ENCODE results near the gene CDHR2. TPM values are rescaled to one million over a fixed set of nuclear protein-coding genes. Genes with fewer than 3 reads are reported as not detected.

Gene CDHR2
- total and polyA plus RNA-seq, 2 of the 13 experiments (the other 11 are each of a cell fraction or from before 2014, with no cell fraction given), result 17.9 to 20.9 TPM

DNA sequence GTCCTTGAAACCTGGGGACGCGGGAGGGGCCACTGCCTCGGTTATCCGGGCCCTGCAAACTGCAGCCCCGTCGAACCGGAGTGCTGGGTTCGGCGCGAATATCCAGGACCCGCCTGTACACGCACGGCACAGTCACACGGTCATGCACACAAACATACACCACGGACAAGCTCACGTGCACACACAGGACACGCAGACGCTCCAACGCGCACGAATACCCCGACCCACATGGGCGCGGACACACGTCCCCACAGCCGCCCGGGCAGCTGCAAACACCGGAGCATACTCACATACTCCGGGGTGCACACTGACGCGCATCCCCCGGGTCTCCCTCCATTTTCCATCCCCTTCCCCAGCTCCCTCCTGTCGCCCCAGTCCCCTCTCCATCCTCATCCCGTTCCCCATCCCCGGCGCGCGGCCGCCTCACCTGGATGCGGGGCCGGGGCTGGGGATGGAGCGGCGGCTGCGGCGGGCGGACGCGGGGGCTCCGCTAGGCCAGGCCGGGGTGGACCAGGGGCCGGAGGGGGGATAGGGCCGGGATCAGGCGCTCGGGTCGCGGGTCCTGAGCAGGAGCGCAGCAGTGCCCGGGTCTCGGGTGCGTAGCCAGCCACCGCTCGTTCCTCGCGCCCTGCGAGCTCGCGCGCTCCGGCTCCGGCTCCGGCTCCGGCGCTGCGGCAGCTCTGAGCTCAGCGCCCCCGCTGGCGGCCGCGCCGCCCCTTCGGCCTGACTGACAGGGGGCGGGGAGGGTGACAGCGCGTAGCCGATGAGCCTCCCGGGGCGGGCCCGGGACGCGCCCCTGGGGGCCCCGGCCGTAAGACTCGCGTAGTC is 80.9 kb downstream of the CDHR2 start, which contains the start of the genes EIF4E1B and SNCB (continued):
- TF ChIP-seq MIER3 (CRISPR knock-in tag; IDR thresholded peaks at IDR 0.05; ENCODE audit: borderline replicate concordance) (no peak), EZH2 (conservative IDR thresholded peaks at IDR 0.05; ENCODE audit: low read depth, low read length) (peak; percentile 42; the same call in 1 of the 2 replicates), BCL6 (CRISPR knock-in tag; IDR thresholded peaks at IDR 0.05) (peak; percentile 57; the same call in 1 of the 2 replicates), HNRNPLL (IDR thresholded peaks at IDR 0.05; ENCODE audit: low read depth, low read length, poor library complexity, severe bottlenecking) (peak; percentile 35), SP5 (CRISPR knock-in tag; IDR thresholded peaks at IDR 0.05; ENCODE audit: borderline replicate concordance, low read depth) (0 out of 2 replicates have a peak, but pooled peaks have one; percentile 35), ZFY (CRISPR knock-in tag; IDR thresholded peaks at IDR 0.05) (peak; percentile 23; the same call in 1 of the 2 replicates), ZNF629 (CRISPR knock-in tag; conservative IDR thresholded peaks at IDR 0.05) (no peak), HNRNPK (IDR thresholded peaks at IDR 0.05; ENCODE audit: low read depth, low read length, poor library complexity, severe bottlenecking) (peak; percentile 83), HMG20B (CRISPR knock-in tag; conservative IDR thresholded peaks at IDR 0.05) (no peak), ZSCAN25 (CRISPR knock-in tag; IDR thresholded peaks at IDR 0.05) (no peak), PRDM15 (CRISPR knock-in tag; IDR thresholded peaks at IDR 0.05) (peak; percentile 82), PATZ1 (CRISPR knock-in tag; IDR thresholded peaks at IDR 0.05) (peak; percentile 62)
- TF ChIP-seq, protein P1, sequence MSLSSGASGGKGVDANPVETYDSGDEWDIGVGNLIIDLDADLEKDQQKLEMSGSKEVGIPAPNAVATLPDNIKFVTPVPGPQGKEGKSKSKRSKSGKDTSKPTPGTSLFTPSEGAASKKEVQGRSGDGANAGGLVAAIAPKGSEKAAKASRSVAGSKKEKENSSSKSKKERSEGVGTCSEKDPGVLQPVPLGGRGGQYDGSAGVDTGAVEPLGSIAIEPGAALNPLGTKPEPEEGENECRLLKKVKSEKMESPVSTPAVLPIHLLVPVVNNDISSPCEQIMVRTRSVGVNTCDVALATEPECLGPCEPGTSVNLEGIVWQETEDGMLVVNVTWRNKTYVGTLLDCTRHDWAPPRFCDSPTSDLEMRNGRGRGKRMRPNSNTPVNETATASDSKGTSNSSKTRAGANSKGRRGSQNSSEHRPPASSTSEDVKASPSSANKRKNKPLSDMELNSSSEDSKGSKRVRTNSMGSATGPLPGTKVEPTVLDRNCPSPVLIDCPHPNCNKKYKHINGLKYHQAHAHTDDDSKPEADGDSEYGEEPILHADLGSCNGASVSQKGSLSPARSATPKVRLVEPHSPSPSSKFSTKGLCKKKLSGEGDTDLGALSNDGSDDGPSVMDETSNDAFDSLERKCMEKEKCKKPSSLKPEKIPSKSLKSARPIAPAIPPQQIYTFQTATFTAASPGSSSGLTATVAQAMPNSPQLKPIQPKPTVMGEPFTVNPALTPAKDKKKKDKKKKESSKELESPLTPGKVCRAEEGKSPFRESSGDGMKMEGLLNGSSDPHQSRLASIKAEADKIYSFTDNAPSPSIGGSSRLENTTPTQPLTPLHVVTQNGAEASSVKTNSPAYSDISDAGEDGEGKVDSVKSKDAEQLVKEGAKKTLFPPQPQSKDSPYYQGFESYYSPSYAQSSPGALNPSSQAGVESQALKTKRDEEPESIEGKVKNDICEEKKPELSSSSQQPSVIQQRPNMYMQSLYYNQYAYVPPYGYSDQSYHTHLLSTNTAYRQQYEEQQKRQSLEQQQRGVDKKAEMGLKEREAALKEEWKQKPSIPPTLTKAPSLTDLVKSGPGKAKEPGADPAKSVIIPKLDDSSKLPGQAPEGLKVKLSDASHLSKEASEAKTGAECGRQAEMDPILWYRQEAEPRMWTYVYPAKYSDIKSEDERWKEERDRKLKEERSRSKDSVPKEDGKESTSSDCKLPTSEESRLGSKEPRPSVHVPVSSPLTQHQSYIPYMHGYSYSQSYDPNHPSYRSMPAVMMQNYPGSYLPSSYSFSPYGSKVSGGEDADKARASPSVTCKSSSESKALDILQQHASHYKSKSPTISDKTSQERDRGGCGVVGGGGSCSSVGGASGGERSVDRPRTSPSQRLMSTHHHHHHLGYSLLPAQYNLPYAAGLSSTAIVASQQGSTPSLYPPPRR (CRISPR knock-in tag; IDR thresholded peaks at IDR 0.05; ENCODE audit: borderline replicate concordance), result no peak
- TF ChIP-seq, protein P2, sequence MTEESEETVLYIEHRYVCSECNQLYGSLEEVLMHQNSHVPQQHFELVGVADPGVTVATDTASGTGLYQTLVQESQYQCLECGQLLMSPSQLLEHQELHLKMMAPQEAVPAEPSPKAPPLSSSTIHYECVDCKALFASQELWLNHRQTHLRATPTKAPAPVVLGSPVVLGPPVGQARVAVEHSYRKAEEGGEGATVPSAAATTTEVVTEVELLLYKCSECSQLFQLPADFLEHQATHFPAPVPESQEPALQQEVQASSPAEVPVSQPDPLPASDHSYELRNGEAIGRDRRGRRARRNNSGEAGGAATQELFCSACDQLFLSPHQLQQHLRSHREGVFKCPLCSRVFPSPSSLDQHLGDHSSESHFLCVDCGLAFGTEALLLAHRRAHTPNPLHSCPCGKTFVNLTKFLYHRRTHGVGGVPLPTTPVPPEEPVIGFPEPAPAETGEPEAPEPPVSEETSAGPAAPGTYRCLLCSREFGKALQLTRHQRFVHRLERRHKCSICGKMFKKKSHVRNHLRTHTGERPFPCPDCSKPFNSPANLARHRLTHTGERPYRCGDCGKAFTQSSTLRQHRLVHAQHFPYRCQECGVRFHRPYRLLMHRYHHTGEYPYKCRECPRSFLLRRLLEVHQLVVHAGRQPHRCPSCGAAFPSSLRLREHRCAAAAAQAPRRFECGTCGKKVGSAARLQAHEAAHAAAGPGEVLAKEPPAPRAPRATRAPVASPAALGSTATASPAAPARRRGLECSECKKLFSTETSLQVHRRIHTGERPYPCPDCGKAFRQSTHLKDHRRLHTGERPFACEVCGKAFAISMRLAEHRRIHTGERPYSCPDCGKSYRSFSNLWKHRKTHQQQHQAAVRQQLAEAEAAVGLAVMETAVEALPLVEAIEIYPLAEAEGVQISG (CRISPR knock-in tag; IDR thresholded peaks at IDR 0.05), result peak; percentile 20; the same call in 1 of the 2 replicates

All from HepG2 (cell line).